OCI-LY7 (cell line): ENCODE data around the gene NUP93. TPM values are rescaled to one million over a fixed set of nuclear protein-coding genes. Genes with fewer than 3 reads are reported as not detected.

Experiments
- BruUV-seq: library from RNA; stranded (reverse); fragments of 400-500 nt; replicated peaks from 2 replicates; lab custom pipeline; 2021; lab: Mats Ljungman, UMichigan
- CTCF ChIA-PET: fragments of 300-600 bp; sonication (Branson Sonifier 250); formaldehyde crosslinking; loops from one replicate; lab custom pipeline; 2022; ENCODE audit warnings: antibody characterized with exemption; ENCODE audit not compliant: unreplicated experiment; lab: Charles Lee
- POLR2A ChIA-PET: fragments of 300-600 bp; sonication (Branson Sonifier 250); formaldehyde crosslinking; loops from one replicate; lab custom pipeline; 2022; ENCODE audit warnings: antibody characterized with exemption; lab: Charles Lee
- DNase-seq: peaks from one replicate; pipeline ENCODE4 v3.0.0-alpha.2; 2015; ENCODE audit warnings: low spot score
- H2AFZ ChIP-seq: fragments of 200-600 bp; sonication (generic), shearing (Covaris generic); 2 replicates; pipeline ENCODE4 v1.6.1; 2014; ENCODE audit warnings: mild to moderate bottlenecking, antibody characterized with exemption, low read length, moderate library complexity
- H3K27ac ChIP-seq: fragments of 200-600 bp; sonication (generic); 2 replicates; pipeline ENCODE4 v1.5.1; 2014; ENCODE audit warnings: mixed run types, low read depth, mild to moderate bottlenecking, moderate library complexity, low read length, inconsistent platforms; ENCODE audit not compliant: poor library complexity, severe bottlenecking
- H3K36me3 ChIP-seq: fragments of 200-600 bp; sonication (generic); 2 replicates; pipeline ENCODE4 v1.6.1; 2014; ENCODE audit warnings: mild to moderate bottlenecking, antibody characterized with exemption, low read length, moderate library complexity, mixed read lengths; ENCODE audit not compliant: insufficient read depth
- H3K4me1 ChIP-seq: fragments of 200-600 bp; sonication (generic); 2 replicates; pipeline ENCODE4 v1.5.1; 2014; ENCODE audit warnings: mild to moderate bottlenecking, low read length; ENCODE audit not compliant: insufficient read depth, poor library complexity, severe bottlenecking
- H3K4me2 ChIP-seq: fragments of 200-600 bp; sonication (generic); 2 replicates; pipeline ENCODE4 v1.6.1; 2014; ENCODE audit warnings: mild to moderate bottlenecking, low read length
- H3K4me3 ChIP-seq: fragments of 200-600 bp; sonication (generic); 2 replicates; pipeline ENCODE4 v1.5.1; 2014; ENCODE audit warnings: mild to moderate bottlenecking, low read depth, low read length; ENCODE audit not compliant: poor library complexity, severe bottlenecking
- H3K79me2 ChIP-seq: fragments of 200-600 bp; sonication (generic); 2 replicates; pipeline ENCODE4 v1.6.1; 2016; ENCODE audit warnings: low read depth, mild to moderate bottlenecking, low read length, moderate library complexity, mixed read lengths; ENCODE audit not compliant: insufficient read depth
- H3K9me2 ChIP-seq: fragments of 200-600 bp; sonication (generic); 2 replicates; pipeline ENCODE4 v1.6.1; 2016; ENCODE audit warnings: mild to moderate bottlenecking, low read length, mixed read lengths; ENCODE audit not compliant: insufficient read depth
- H3K9me3 ChIP-seq: fragments of 200-600 bp; sonication (generic); 2 replicates; pipeline ENCODE4 v1.6.1; 2014; ENCODE audit warnings: mild to moderate bottlenecking, mixed run types, low read length, mixed read lengths
- H4K20me1 ChIP-seq: fragments of 200-600 bp; sonication (generic); 2 replicates; pipeline ENCODE4 v1.6.1; 2014; ENCODE audit warnings: mild to moderate bottlenecking, antibody characterized with exemption, low read length, moderate library complexity, mixed read lengths; ENCODE audit not compliant: insufficient read depth
- EZH2phosphoT487 ChIP-seq: fragments of 200-600 bp; sonication (generic); IDR thresholded peaks from 2 replicates; pipeline ENCODE4 v1.6.1; 2018; ENCODE audit warnings: low read depth, borderline replicate concordance, mild to moderate bottlenecking, mixed run types, antibody characterized with exemption, low read length, moderate library complexity, mixed read lengths
- intact Hi-C: fragments of 100-400 bp; cut with micrococcal nuclease; formaldehyde crosslinking; loops from one replicate; pipeline ENCODE4 v1.10.0; 2022; ENCODE audit not compliant: unreplicated experiment
- total RNA-seq, 2 experiments: library from RNA; depleted of rRNA in 1 of 2; stranded (reverse); fragments of >200 nt in 1 of 2; shearing (Covaris generic) in 1 of 2; gene quantifications; 2 replicates each; pipeline ENCODE4 v1.2.3, GENCODE V29; 2014 to 2022
- TF ChIP-seq, protein P1 (sequence below): fragments of 200-600 bp; sonication (generic); conservative IDR thresholded peaks from 2 replicates; pipeline ENCODE4 v1.5.1; 2014; ENCODE audit warnings: mild to moderate bottlenecking, antibody characterized with exemption, low read length, moderate library complexity, mixed read lengths

Gene NUP93
- total RNA-seq, 2 experiments from 2014 or later, result 119 to 183 TPM

GRCh38 chr16:56728980-56729734, 772 bp upstream of the NUP93 start:
- BruUV-seq, result TSS peak; percentile 96
- peak overlapping the region; percentile 81 for H3K4me2 ChIP-seq
- POLR2A ChIA-PET, result interaction anchor here (0.7 to 3.0 kb wide), 5 partner anchors 11 to 203 kb away, joined by 3 to 9 read pairs (median 4); partner anchors contain the start of gene HERPUD1

GRCh38 chr16:56732366-56732765, 2.4 kb downstream of the NUP93 start:
- intact Hi-C loops, result no loop called here
- Histone ChIP-seq H3K36me3 (peaks cover 28% of the 10 kb centered on the region), H3K4me1 (peaks cover 60% of the 10 kb centered on the region), H3K27ac (peak overlapping the region; percentile 35), H3K4me3 (peak overlapping the region; percentile 92), H3K9me2 (no peaks in the 10 kb centered on the region), H3K79me2 (peaks cover 73% of the 10 kb centered on the region), H4K20me1 (peaks cover 13% of the 10 kb centered on the region; the same call in 1 of the 2 replicates), H2AFZ (no peak overlapping the region), H3K4me2 (peak overlapping the region; percentile 81), H3K9me3 (no peaks in the 10 kb centered on the region; the same call in 1 of the 2 replicates)
- ChIA-PET CTCF (no interaction called here), POLR2A (interaction anchor here (0.6 kb wide), 1 partner anchor 23 kb away, joined by 4 read pairs; no protein-coding TSS in a partner anchor)
- TF ChIP-seq, protein P1, sequence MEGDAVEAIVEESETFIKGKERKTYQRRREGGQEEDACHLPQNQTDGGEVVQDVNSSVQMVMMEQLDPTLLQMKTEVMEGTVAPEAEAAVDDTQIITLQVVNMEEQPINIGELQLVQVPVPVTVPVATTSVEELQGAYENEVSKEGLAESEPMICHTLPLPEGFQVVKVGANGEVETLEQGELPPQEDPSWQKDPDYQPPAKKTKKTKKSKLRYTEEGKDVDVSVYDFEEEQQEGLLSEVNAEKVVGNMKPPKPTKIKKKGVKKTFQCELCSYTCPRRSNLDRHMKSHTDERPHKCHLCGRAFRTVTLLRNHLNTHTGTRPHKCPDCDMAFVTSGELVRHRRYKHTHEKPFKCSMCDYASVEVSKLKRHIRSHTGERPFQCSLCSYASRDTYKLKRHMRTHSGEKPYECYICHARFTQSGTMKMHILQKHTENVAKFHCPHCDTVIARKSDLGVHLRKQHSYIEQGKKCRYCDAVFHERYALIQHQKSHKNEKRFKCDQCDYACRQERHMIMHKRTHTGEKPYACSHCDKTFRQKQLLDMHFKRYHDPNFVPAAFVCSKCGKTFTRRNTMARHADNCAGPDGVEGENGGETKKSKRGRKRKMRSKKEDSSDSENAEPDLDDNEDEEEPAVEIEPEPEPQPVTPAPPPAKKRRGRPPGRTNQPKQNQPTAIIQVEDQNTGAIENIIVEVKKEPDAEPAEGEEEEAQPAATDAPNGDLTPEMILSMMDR, result no peak
- no peak for TF ChIP-seq EZH2phosphoT487
- BruUV-seq, result no TSS peak
- peak; percentile 69 for DNase-seq

More at GRCh38 chr16:56728980-56729734, 772 bp upstream of the NUP93 start:
- Histone ChIP-seq H3K9me2 (no peaks in the 10 kb centered on the region), H3K27ac (peak overlapping the region; percentile 34), H4K20me1 (peaks cover 13% of the 10 kb centered on the region; the same call in 1 of the 2 replicates), H3K36me3 (peaks cover 4% of the 10 kb centered on the region; the same call in 1 of the 2 replicates), H3K4me1 (peaks cover 41% of the 10 kb centered on the region), H3K79me2 (peaks cover 41% of the 10 kb centered on the region), H3K9me3 (no peaks in the 10 kb centered on the region; the same call in 1 of the 2 replicates), H3K4me3 (peak overlapping the region; percentile 92), H2AFZ (peak overlapping the region; percentile 87)
- TF ChIP-seq, protein P1, result no peak
- no peak for TF ChIP-seq EZH2phosphoT487
- DNase-seq, result peak; percentile 10
- intact Hi-C loops, result no loop called here
- CTCF ChIA-PET, result interaction anchor here (1.1 kb wide), 1 partner anchor 10 kb away, joined by 3 read pairs; no protein-coding TSS in a partner anchor
